NCI-H2196 (cell line): ENCODE measurements around the gene BORCS6.
"Not testable (repeated sequence)": the region's sequence is repeated elsewhere in the genome, so short reads cannot be mapped to it uniquely, and the experiment has no call there.

Source experiments
- DNase-seq: peaks from one replicate; lab custom pipeline; 2025; ENCODE audit not compliant: unreplicated experiment; lab: John Stamatoyannopoulos, UW

The BORCS6 gene

DNA sequence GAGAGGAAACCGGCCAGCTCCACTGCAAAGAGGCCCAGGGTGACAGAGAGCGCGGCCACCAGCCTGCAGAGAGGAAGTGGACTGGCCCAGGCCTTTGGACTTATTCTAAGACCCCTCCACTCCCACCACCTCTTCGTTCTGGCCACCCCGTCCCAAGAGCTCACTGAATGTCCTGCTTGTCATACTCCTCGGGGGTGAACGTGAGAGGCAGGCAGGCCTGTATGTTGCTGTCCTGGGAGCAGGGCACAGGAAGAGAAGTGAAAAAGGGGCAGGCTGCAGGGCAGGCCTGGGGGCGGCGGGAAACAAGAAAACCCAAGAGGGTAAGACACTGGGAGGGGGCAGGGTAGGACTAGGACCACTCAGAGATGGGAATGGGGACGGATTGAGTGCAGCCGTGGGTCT, 14.2 kb downstream of the BORCS6 start:
- DNase-seq: no peak

DNA sequence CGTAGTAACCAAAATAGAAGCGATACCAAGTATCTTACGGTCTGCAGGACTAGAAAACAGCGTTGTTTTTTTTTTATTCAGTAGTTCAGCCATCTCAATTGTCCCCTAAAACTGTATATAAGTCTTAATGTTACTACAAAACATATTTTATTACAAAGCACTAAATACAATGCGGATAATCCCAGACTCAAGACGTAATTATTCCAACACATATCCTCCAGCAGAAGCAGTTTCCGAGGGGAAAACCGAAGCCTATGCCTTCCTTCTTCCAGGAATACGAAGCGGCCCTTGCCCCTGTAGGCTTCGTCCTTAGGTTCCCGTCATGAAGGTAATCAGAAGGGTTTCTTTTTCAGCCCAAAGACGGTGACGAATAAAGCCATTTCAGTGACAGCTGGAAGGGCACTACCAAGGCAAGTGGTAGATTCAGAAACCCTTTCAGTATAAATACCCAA, 16.1 kb downstream of the BORCS6 start:
- no peak for DNase-seq

DNA sequence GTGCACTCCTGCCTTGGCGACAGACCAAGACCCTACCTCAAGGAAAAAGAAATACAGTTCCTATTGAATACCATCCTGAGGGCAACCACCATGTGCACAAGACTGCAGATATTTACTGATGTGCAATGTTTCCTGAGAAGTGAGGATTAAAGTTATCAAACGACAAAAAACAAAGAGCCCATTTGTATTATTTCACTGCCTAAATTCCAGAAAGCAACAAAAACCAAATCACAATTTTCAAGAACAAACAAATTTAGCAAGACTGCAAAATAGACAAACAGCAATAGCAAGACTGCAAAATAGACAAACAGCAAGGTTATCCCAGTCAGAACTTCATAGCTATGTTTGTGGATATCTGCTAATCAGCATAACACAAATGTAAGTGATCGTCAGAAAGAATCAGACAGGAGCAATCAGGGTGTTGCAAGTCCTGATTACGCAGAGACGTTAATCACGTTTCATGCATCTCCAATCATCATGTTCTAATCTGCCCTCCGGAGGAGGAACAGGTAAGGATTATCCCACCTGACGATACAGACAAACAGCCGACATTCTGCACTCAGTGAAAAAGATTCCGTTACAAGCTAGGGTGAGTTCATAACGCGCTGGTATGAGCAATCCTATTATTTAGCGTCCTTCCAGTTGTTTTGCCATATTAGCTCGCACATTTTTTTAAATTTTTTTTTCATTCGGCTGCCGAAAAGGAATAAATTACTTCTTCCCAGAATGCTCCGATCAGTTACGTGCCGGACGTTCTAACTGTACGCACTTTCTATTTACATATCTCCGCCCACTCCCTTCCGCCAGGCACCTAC, 16.7 kb downstream of the BORCS6 start:
- DNase-seq: peak; percentile 78

DNA sequence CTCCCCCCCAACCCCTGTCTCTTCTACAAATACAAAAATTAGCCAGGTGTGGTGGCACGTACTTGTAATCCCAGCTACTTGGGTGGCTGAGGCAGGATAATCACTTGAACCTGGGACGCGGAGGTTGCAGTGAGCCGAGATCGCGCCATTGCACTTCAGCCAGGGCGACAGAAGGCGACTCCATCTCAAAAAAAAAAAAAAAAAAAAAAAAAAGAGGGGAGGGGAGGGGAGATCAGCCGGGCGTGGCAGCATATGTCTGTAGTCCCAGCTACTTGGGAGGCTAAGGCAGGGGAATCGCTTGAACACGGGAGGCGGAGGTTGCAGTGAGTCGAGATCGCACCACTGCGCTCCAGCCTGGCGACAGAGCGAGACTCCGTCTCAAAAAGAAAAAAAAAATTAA, 19.8 kb downstream of the BORCS6 start:
- not testable (repeated sequence) for DNase-seq

DNA sequence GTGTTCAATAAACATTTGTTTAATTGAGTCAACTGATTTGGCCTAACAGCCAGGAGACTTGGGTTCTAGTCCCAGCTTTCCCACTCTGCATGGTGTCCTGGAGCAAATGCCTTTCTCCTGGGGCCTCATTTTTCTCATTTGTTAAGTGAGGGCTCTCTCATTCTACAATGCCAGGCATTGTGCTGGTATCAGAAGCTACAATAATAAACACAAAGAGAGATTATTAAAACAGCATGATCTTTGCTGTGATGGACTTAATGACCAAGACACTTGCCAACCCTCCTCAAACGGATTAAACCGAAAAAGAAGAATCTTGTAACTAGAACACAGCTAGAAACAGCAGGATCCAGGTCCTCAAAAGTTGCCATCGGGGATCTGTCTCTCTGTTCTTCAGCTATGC, 22.5 kb downstream of the BORCS6 start:
- DNase-seq: no peak

DNA sequence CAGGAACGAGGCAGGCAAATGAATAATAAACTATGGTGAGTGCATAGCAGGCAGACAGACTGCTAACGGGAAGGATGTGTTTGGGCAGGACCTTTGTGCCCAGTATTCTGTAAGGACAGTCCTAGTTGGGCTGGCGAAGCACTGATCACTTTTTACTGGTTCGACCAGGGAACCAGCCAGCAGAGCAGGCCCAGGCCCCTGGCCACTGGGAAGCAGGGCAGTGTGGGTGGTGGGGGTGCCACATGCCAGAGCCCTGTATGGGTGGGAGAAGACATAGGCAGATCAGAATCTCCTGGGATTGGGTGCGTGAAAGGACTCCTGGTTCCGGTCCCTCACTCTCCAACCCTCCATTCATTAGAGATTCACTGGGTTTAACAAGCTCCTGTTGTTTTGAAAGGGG, 23.2 kb downstream of the BORCS6 start:
- no peak for DNase-seq

DNA sequence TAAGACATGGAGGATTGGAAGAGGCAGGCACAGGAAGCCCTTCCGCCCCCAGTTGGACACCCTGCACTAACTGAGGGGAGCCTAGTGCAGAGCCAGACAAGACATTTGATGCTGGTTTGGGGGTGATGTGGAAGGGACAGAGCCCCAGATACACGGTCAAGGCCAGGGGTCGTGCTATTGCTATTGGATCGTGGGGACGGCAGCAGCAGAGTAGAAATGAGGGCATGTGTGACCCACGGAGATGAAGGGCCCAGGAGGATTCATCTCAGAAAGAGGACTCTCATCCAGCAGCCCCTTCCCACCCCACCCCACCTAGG, 25.2 kb downstream of the BORCS6 start:
- no peak for DNase-seq

DNA sequence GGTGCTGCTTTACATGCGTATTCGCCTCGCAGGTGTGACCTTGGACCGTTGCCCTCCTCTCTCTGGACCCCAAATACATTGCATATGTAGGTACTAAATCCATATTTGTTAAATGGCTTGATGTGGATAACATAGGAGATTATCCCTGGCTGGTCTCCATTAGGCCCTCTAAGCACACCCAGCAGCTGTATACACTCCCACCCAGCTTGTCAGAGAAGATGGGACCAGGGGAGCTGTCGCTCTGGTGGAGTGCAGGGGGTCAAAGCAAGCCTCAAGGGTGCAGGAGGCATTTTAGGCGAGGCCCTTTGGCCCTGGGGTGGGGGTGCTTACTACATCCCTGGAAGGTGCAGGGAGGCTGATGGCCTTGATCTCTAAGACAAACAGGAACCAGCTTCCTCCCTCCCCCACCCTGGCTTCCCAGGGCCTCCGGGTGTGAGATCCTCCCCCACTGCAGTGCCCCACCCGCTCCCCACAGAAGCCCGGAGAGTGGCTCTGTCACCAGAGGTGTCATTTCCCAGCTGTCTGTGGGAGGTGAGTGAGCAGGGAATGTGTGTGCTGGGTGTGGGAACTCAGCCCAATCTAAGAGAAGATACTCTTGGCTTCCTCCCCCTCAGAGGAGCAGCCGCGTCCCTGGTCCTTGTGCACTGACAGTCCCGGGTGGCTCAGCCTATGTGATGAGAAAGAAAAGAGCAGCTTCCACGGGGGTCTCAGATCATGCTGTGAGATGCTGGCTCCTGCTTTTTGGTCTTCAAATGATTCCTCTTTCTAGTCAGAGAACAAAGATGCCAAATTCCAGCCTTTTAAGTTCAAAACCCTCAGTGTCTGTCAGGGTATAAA, 25.8 kb downstream of the BORCS6 start:
- DNase-seq: no peak

DNA sequence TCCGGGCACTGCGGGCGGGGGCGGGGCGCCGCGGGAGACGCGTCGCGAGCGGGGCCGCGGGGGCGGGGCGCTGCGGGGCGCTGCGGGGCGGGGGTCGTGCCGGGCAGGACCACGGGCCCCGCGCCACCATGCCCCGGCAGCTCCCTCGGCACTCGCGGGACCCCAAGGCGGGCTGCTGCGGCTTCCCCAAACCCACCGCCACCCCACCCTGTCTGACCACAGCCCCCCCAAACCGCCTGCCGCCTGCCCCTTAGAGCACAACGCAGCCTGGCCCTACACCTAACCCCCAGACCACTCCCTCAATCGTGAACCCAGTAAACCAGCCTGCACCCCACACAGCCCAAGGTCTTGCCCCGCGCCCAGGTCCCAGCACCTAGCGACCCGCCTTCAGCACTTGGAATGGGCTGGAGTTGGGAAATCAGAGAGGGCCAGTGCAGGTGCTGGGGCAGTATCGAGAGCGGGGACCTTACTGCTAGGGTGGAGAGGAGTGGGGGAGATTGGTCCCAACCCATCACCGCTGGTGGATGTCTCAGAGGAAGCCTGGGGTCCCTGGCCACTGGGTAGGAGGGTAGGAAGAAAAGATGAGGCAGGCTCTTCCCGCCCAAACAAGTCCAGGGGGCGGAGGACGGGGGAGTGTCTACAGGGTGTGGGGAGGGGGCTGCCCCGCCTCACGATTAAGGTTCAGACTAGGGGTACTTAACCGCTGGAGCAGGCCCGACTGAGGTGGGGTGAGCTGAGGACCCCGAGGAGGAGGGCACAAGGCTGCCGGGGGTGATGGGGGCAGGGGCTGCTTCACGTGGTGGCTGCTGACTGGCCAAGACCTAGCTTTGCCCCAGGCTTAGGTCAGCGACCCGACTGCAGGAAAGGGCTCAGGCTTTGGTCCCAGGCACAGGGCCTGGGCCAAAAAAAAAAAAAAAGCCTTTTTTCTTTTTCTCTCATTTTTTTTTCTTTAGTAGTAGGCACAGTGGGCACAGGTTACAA, 26.7 kb downstream of the BORCS6 start:
- DNase-seq: no peak

DNA sequence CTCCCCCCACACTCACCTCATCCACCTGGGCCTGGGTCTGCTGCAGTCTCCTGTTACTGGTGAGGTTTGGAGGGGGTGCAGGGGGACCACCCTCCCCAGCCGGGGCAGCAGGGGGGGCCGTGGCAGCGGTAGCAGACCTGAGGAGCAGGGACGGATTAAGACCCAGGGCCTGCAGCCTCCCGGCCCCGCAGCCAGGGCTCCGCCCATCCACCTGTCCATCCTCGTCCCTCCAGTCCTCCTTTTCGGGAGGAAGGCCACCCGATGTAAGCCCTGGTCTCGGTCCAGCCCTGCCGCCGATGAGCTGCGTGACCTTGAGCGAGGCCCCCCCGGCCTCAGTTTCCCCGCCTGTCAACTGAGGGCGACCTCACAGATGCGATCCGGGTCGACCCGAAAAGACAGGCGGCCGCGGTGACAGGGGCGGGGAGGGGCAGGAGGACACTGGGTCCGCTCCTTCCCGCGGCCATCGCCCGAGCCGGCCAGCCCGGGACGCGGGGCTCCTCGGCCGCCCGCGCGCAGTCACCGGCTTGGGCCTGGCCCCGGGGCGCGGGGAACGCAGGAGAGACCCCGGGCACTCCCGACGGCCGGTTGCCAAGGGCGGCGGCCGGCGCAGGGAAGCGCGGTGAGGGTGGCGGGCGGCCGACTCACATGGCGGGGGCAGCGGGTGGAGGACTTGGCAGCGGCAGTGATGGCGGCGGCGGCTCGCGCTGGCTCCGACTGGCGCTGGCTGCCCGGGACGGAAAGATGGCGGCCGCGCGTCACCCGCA, 27.6 kb downstream of the BORCS6 start, which contains the start of gene VAMP2:
VAMP2 (minus strand) TSS at position 716 of the 764 bp plus-strand sequence; CDS start at position 647, 69 bp downstream.
- DNase-seq: peak; percentile 65

DNA sequence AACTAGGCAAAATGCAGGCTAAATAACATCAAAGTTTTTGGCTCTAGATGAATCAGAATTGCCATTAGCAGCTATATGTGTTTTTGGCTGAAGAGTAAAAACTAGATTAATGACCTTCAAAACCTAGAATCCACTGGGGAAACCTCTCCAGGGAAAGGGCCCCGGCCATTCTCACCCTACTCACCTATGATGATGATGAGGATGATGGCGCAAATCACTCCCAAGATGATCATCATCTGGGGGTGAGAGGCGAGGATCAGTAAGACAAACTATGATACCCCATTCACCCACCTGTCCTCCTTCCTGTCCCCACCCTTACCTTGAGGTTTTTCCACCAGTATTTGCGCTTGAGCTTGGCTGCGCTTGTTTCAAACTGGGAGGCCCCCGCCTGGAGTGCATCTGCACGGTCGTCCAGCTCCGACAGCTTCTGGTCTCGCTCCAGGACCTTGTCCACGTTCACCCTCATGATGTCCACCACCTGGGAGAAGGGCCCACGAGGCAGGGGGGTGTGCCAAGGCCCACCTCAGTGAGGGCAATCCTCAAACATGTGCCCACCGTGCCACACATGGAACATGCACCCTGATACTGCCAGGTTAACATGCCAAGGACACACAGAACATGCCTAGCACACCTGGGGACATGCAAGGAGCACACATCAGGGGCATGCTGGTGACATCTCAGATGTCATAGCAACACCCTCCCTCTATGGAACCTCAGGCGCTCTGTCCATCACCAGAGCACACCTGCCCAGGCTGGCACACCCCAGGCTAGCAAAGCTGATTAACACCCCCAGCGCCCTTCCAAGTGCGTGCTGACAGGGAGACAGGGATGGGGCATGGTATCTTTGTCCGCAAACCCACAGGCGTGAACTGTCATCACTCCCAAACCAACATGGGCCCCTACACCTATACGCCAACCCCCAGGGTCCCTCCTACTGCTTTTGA, 28.4 kb downstream of the BORCS6 start:
- no peak for DNase-seq

DNA sequence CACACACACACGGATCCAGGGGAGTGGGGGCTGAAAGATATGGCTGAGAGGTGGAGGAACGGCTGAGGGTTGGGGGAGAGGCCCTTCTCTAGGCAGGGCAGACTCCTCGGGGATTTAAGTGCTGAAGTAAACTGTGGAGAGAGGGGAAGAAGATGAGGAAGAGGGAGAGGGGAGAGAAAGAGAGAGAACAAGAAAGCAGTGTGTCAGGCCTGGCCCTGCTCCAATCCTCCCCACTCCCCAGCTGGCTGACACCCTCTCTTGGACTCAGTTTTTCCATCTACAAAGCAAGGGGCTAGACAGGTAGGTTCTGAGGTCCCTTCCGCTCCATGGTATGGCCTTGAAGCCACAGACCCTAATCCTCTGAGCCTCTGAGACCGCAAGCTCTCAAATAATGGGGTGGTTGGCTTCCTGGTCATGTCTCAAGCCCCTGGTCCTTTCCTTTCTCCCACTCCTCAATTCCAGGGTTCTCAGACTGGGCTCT, 29.2 kb downstream of the BORCS6 start:
- no peak for DNase-seq

DNA sequence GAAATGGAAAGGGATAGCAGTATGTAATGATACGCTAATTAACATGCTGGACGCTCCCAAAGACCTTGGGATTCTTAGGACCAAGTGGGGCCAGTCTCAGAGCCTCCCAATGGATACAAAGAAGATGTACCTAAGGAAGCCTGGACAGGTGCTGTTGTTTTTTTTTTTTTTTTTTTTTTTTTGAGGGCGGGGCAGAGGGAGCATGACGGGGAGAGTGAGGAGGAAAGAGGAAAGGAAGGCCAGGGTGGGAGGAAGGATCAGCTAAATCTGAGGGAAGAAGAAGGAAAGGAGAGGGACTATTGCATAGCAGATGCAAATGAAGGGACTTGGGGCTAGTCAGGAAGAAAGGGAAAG, 29.8 kb downstream of the BORCS6 start:
- DNase-seq: no peak

DNA sequence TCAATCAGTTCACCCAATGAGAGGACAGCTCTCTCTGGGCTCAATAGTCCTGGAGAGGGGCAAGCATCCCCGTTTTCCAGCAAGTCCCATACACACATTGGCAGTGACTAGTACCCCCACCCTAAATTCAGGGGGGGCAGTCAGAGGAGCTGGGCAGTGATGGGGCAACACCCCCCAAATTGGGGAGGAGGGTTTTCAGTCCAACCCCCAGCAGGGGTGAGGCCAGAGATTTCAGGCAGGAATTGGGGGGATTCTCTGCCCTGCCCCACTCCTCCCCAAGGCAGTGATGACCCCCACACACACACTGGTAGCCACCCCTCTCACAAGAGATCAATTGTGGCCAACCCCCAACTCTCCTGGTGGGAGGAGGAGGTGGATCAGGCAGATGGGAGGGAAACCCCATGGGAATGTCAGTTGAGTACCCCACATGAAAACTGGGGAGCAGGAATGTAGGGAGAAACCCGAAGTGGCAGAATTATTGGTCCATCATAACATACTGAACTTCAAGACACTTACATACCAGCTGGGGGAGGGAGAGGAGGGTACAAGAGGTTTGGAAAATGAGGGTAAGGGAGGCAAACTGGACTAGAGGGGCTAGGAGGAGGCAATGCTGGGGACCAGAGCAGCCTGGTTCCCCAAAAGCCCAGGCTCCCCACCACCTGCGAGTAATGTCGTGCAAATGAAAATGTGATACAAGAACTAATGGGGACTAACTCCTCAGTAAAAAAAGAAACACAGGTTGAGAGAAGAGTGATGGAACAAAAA, 30.3 kb downstream of the BORCS6 start:
- DNase-seq: no peak

DNA sequence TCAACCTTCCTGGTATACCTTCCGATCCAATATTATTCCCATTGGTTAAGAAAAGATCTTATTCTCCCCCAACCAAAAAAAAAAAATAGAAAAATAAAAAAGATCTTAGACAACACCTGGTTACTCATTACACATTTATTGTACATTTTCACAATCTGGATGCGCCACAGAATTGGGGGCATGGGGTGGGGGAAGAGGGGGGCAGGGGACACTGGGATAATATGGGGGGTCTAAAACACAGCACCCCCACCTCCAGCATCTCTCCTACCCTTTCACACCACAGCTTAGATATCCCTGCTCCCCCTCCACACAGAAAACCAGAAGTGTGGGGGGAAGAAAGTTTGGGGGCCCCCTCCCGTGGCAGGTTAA, 31.0 kb downstream of the BORCS6 start:
- no peak for DNase-seq

DNA sequence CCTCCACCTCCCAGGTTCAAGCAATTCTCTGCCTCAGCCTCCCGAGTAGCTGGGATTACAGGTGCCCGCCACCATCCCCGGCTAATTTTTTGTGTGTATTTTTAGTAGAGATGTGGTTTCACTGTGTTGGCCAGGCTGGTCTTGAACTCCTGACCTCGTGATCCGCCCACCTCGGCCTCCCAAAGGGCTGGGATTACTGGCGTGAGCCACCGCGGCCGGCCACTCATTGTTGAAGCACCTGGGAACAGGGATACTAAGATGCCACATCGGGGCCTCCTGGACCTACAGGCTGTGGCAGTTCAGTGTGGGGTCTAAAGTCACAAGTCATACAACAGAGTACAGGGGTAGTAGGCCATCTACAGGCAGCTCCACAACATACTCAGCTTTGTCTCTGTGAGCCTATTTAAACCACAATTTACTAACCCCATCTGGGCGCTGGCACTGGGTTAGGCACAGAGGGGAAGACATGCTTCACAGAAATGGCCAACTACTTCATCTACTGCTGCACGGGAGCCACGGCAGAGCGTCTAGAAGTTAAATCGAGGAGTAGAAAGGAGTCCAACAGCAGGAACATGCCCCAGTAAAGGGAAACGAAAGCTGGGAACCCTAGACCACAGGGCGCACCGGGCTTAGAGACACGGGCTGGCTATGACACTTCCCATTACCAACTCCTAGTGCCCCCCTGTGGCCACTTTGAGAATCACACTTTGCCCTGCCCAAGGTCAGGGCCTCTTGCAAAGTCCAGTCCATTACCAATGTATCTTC, 31.5 kb downstream of the BORCS6 start:
- DNase-seq: peak; percentile 78

DNA sequence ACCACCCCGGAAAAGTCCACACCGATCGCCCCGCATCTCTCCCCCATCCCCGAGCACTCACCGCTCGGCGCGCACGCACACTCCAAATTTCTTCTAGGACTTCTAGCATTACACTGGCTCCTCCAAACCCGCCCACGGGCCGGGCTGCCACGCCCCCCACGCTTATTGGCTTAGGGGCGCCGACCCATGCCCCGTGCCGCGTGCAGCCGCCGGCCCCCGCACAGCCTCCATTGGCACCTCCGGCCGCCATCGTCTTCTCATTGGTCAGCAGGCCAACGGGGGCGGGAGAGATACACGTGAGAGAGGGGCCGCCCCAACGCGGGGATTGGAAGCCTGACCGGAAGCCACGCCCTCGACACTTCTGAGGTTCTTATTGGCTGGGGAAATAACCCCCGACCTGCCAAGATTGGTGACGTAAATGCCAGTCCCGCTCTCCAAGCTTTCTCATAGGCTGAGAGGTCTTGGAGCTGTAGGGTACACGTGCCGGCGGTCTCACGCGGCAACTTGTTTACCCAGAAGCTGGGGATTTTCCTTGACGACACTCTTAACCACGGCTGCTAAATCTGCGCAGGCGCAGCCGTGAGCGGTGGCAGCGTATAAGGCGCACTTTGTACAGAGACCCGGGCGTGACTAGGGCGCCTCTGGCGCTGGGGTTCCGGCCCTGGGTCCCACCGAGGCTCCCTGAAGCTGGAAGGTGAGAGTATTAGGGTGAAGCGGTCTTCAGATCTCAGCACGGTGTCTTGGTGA, 33.6 kb downstream of the BORCS6 start:
- peak; percentile 95 for DNase-seq
